Kidney (tissue), 14 donors: ENCODE results near the gene SUGCT. TPM values are rescaled to one million over a fixed set of nuclear protein-coding genes. Genes with fewer than 3 reads are reported as not detected.

Experiments used
- DNase-seq, 5 donors: peaks; one replicate each; pipeline ENCODE4 v3.0.0-alpha.2; 2013 to 2020
- FAIRE-seq: peaks from 2 replicates; lab custom pipeline; 2012; peaks lifted over from hg19 to GRCh38; lab: Jason Lieb, UNC
- H3K27ac ChIP-seq, 2 donors: one replicate each; pipeline ENCODE4 v1.7.0; 2013; ENCODE audit warnings: low read depth in 2 of 2, low read length in 2 of 2, inconsistent platforms in 1 of 2
- H3K27me3 ChIP-seq: one replicate; pipeline ENCODE4 v1.7.1; 2013; ENCODE audit warnings: low read length, inconsistent platforms; ENCODE audit not compliant: control insufficient read depth, insufficient read depth
- H3K36me3 ChIP-seq, 3 donors: one replicate each; pipeline versions ENCODE4 v1.7.0 to v1.7.1; 2013; ENCODE audit warnings: low read length in 3 of 3, control low read depth in 1 of 3, inconsistent platforms in 1 of 3; ENCODE audit not compliant: insufficient read depth in 3 of 3, control insufficient read depth in 2 of 3
- H3K4me1 ChIP-seq, 3 donors: one replicate each; pipeline versions ENCODE4 v1.7.0 to v1.7.1; 2013; ENCODE audit warnings: low read length in 3 of 3, inconsistent platforms in 1 of 3, low read depth in 1 of 3; ENCODE audit not compliant: control insufficient read depth in 2 of 3, insufficient read depth in 2 of 3
- H3K4me3 ChIP-seq, 3 donors: one replicate each; pipeline versions ENCODE4 v1.7.0 to v1.8.1; 2013; ENCODE audit warnings: low read length in 3 of 3, control low read depth in 1 of 3, inconsistent platforms in 1 of 3
- H3K9ac ChIP-seq, 3 donors: one replicate each; pipeline versions ENCODE4 v1.7.0 to v1.7.1; 2013; ENCODE audit warnings: low read length in 3 of 3, control low read depth in 1 of 3, inconsistent platforms in 1 of 3
- H3K9me3 ChIP-seq, 3 donors: one replicate each; pipeline versions ENCODE4 v1.7.0 to v1.7.1; 2013; ENCODE audit warnings: low read length in 3 of 3, control low read depth in 1 of 3, inconsistent platforms in 1 of 3; ENCODE audit not compliant: control insufficient read depth in 2 of 3, insufficient read depth in 1 of 3
- CTCF ChIP-seq: IDR thresholded peaks from 3 replicates; pipeline ENCODE4 v1.5.1; 2012; ENCODE audit warnings: mild to moderate bottlenecking, moderate library complexity, borderline replicate concordance; ENCODE audit not compliant: insufficient read depth; ENCODE audit errors: extremely low read depth
- intact Hi-C: fragments of 100-400 bp; cut with DNase I; formaldehyde crosslinking; loops from one replicate; pipeline ENCODE4 v1.11.1; 2022
- polyA plus RNA-seq: library from polyadenylated mRNA; stranded (reverse); fragments of 350-450 nt; fragmentation: Illumina TruSeq; extraction: RNeasy Lipid Tissue Mini Kit (QIAGEN cat#74804); gene quantifications from one replicate; pipeline ENCODE4 v1.2.3, GENCODE V29; 2014; ENCODE audit warnings: low read depth, low replicate concordance; ENCODE audit not compliant: insufficient read depth
- total RNA-seq: library from RNA; stranded (reverse); fragmentation: NEBNext Ultra II Directional; extraction: Animal tissue kit (Norgen Biotek cat#: 25700); gene quantifications from one replicate; pipeline ENCODE4 v1.2.1, GENCODE V29; 2021
- donor health status: control.
- donor health status: control.
- donor health status: control.
- donor health status: control.
- donor health status: control.
- donor health status: DM: yes; HTN: yes; CAD: no.
- donor health status: Normal renal cell carcinoma (clear cell type).

SUGCT gene
- total and polyA plus RNA-seq, 2 donors from 2014 or later, result 7.6 to 45.1 TPM

- TF ChIP-seq CTCF, result no peak
- intact Hi-C loops, result no loop called here
- Histone ChIP-seq H3K27me3 (no peaks in the 10 kb centered on the region), H3K27ac (no peak overlapping the region), H3K4me1 (peaks cover 0 to 3% (median 0%) of the 10 kb centered on the region in 3 donors), H3K36me3 (no peaks in the 10 kb centered on the region), H3K9me3 (no peaks in the 10 kb centered on the region), H3K4me3 (no peak overlapping the region), H3K9ac (no peak overlapping the region)
- no peak for DNase-seq
- no peak for FAIRE-seq
These were observed 335.3 kb downstream of the SUGCT start for GRCh38 chr7:40470091-40470592.

- peaks cover 0 to 3% (median 0%) of the 10 kb centered on the region in 3 donors for H3K4me1 ChIP-seq
- intact Hi-C loops, result no loop called here
- DNase-seq (no peak), FAIRE-seq (no peak)
- H3K36me3 ChIP-seq, result no peaks in the 10 kb centered on the region
- H3K27me3 ChIP-seq, result no peaks in the 10 kb centered on the region
- no peak overlapping the region for H3K27ac ChIP-seq
- no peak overlapping the region for H3K9ac ChIP-seq
- TF ChIP-seq CTCF, result no peak
- H3K9me3 ChIP-seq, result no peaks in the 10 kb centered on the region
- no peak overlapping the region for H3K4me3 ChIP-seq
These were observed 336.0 kb downstream of the SUGCT start for GRCh38 chr7:40470817-40471216.

- no peak overlapping the region for H3K4me3 ChIP-seq
- peaks cover 0 to 3% (median 0%) of the 10 kb centered on the region in 3 donors for H3K4me1 ChIP-seq
- no peaks in the 10 kb centered on the region for H3K36me3 ChIP-seq
- FAIRE-seq (no peak), DNase-seq (no peak)
- H3K9ac ChIP-seq, result no peak overlapping the region
- TF ChIP-seq CTCF, result no peak
- no peaks in the 10 kb centered on the region for H3K27me3 ChIP-seq
- no peaks in the 10 kb centered on the region for H3K9me3 ChIP-seq
- intact Hi-C loops, result no loop called here
- no peak overlapping the region for H3K27ac ChIP-seq
These were observed 337.1 kb downstream of the SUGCT start for GRCh38 chr7:40471891-40472290.
